ENCODE measurements around the gene NUBPL. TPM values are rescaled to one million over a fixed set of nuclear protein-coding genes. Genes with fewer than 3 reads are reported as not detected.
"Not testable (repeated sequence)": the region's sequence is repeated elsewhere in the genome, so short reads cannot be mapped to it uniquely, and the experiment has no call there.

The NUBPL gene
- total RNA-seq, 1 donor from 2014 or later, result 7.2 TPM

- DNase-seq (ENCODE audit: low read depth, low spot score), result no peak
Measured at GRCh38 chr14:31806249-31806648, 245.0 kb downstream of the NUBPL start.

DNA sequence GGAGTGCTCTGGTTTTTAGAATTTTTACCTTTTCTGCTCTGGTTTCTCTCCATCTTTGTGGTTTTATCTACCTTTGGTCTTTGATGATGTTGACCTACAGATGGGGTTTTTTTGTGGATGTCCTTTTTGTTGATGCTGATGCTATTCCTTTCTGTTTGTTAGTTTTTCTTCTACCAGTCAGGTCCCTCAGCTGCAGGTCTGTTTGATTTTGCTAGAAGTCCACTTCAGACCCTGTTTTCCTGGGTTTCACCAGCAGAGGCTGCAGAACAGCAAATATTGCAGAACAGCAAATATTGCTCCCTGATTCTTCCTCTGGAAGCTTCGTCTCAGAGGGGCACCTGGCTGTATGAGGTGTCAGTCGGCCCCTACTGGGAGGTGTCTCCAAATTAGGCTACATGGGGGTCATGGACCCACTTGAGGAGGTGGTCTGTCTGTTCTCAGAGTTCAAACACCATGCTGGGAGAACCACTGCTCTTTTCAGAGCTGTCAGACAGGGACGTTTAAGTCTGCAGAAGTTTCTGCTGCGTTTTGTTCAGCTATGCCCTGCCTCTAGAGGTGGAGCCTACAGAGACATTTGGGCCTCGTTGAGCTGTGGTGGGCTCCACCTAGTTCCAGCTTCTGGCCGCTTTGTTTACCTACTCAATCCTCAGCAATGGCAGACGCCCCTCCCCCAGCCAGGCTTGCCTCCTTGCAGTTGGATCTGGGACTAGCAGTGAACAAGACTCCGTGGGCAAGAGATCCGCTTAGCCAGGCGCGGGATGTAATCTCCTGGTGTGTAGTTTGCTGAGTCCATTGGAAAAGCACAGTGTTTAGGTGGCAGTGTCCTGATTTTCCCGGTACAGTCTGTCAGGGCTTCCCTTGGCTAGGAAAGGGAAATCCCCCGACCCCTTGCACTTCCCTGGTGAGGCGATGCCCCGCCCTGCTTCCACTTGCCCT, 250.8 kb downstream of the NUBPL start:
- not testable (repeated sequence) for DNase-seq (ENCODE audit: low read depth, low spot score)

DNA sequence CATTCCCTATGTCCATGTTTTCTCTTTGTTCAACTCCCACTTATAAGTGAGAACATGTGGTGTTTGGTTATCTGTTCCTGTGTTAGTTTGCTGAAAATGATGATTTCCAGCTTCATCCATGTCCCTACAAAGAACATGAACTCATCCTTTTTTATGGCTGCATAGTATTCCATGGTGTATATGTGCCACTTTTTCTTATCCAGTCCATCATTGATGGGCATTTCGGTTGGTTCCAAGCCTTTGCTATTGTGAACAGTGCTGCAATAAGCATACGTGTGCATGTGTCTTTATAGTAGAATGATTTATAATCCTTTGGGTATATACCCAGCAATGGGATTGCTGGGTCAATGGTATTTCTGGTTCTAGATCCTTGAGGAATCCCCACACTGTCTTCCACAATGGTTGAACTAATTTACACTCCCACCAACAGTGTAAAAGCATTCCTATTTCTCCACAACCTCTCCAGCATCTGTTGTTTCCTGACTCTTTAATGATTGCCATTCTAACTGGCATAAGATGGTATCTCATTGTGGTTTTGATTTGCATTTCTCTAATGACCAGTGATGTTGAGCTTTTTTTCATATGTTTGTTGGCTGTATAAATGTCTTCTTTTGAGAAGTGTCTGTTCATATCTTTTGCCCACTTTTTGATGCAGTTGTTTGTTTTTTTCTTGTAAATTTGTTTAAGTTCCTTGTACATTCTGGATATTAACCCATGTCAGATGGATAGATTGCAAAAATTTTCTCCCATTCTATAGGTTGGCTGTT, 252.7 kb downstream of the NUBPL start:
- DNase-seq (ENCODE audit: low read depth, low spot score), result not testable (repeated sequence)

DNA sequence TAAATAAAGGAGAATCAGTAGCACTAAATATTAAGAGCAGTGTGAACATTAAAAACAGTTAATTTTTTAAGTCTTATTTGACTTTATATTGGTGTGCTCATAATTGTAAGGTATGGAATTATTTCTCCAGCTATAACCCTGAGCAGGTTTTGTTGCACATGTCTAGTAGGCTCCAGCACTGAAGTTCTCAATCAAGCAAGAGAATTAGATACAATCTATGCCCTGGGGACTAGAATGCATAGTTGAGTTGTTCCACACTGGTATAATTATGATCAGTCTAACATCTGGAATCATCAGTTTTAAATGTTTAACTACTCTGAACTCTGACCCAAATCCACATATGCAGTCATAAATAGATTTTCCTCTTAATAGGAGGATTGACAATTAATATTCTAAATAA, 258.1 kb downstream of the NUBPL start:
- no peak for DNase-seq (ENCODE audit: low read depth, low spot score)

- DNase-seq (ENCODE audit: low read depth, low spot score), result no peak
Measured at GRCh38 chr14:31825459-31825858, 264.3 kb downstream of the NUBPL start.

DNA sequence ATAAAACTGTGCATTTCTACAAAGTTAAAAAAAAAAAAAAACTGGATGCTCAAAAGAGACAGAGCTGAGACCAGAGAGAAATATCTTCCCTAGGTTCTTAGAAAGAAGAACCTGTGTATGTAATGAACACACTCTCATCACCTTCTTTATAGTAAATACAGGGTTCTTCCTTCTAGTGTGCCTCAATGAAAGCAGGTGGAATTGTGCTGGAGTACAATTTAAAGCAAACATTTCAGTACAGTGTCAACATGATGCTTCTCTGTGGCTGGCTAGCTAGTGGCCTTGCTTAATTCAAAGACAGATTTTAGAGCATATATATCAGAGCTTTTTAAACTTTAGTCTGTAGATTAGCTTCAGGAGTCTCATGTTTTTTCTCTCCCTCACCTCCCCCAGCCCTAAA, 266.1 kb downstream of the NUBPL start:
- DNase-seq (ENCODE audit: low read depth, low spot score), result no peak

DNA sequence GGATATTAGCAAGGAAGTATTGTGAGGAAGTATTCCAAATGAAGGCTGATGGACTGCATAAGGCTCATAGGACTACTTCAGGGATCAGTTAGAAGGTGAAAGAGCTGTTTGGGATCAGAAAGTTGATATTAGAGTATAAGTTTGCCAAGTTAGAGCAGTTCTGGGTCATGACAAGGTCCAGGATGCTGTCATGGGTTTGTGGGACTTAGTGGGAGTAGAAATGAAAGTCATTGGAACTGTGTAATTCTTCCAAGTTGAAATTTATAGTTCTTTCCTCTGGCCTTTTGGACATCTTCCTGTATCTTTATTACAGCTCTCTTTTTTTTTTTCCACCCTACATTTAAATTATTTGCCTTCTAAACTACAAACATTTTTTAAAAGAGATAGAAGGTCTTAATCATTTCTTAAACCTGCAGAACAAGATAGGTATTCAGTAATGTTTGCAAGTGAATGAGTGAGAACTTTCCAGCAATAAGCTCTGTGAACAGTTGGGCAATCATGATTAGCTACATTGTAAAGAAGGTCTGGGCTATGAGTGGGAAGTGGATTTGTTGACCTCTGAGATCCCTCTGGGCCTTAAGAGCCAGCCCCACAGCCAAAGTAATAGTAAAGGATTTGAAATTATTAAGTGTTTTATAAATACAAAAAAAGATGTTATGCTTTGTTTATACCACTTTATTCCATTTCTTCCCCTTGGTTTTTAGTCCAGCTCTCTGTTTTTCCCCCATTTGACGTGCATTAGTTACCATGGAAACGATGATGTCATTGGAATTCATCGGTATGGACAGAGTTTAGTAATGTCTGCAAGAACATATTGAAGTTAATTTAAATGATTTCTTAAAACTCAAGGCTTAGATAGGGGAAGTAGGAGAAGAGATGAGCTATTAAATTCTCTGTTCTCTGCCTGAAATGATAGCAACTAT, 268.0 kb downstream of the NUBPL start:
- DNase-seq (ENCODE audit: low read depth, low spot score), result no peak

GRCh38 chr14:31834616-31835015, 273.4 kb downstream of the NUBPL start:
- DNase-seq (ENCODE audit: low read depth, low spot score), result peak; percentile 57

DNA sequence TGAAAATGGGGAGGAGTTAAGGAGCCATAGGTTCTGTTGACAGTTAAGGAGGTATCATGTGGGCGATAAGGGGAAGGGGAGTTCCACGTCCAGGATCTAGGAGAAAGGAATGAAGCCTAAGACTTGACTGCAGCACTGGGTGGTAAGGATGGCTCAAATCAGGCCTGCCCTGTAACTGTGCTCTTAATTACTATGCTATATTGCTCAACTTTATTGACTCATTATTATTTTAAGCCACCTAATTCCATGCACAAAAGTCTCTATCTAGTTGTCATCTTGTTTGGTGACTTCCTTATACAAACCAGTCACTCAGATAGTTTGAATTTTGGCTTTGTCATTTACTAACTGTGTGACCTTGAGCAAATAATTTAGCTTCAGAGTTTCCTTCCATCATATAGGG, 273.8 kb downstream of the NUBPL start:
- no peak for DNase-seq (ENCODE audit: low read depth, low spot score)

- DNase-seq (ENCODE audit: low read depth, low spot score), result no peak
Measured at GRCh38 chr14:31837031-31837430, 275.8 kb downstream of the NUBPL start.

- DNase-seq (ENCODE audit: low read depth, low spot score), result no peak
Measured at GRCh38 chr14:31842899-31843298, 281.7 kb downstream of the NUBPL start.

DNA sequence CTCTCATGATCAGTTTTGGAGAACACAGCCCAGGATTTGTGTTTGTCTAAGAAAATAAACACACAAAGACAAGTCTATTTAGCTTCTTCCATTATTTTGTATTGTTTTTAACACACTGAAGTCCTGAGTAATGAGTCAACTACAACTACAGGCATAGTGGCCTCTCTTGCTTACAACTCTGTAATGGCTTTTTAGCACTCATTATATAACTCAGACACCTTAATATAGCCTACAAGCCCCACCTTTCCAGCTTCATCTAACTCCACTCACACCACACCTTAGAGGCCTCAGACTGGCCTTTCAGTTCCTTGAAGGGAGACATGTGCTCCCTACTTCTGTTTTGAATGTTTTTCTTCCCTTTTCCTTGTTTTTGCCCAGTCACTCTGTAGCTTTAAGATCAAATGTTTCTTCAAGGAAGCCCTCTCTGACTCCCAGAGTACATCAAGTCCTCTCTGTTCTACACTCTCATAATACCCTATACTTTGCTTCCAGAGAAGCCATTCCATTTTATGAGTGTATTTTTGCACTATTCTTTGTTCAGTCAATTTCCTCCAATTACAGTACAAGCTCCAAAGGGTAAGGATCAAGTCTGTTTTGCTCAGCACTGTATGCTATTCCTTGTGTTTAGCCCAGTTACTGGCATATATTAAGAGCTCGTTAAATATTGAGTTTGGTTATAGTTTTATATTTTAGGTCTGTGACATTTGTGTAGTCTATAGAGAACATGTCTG, 282.3 kb downstream of the NUBPL start:
- DNase-seq (ENCODE audit: low read depth, low spot score), result no peak

- no peak for DNase-seq (ENCODE audit: low read depth, low spot score)
Measured at GRCh38 chr14:31854508-31855075, 293.4 kb downstream of the NUBPL start.

- no peak for DNase-seq (ENCODE audit: low read depth, low spot score)
Measured at GRCh38 chr14:31855262-31855661, 294.1 kb downstream of the NUBPL start.

GRCh38 chr14:31856003-31856402, 294.8 kb downstream of the NUBPL start:
- DNase-seq (ENCODE audit: low read depth, low spot score), result not testable (repeated sequence)

GRCh38 chr14:31858868-31859267, 297.7 kb downstream of the NUBPL start:
- DNase-seq (ENCODE audit: low read depth, low spot score), result no peak

DNA sequence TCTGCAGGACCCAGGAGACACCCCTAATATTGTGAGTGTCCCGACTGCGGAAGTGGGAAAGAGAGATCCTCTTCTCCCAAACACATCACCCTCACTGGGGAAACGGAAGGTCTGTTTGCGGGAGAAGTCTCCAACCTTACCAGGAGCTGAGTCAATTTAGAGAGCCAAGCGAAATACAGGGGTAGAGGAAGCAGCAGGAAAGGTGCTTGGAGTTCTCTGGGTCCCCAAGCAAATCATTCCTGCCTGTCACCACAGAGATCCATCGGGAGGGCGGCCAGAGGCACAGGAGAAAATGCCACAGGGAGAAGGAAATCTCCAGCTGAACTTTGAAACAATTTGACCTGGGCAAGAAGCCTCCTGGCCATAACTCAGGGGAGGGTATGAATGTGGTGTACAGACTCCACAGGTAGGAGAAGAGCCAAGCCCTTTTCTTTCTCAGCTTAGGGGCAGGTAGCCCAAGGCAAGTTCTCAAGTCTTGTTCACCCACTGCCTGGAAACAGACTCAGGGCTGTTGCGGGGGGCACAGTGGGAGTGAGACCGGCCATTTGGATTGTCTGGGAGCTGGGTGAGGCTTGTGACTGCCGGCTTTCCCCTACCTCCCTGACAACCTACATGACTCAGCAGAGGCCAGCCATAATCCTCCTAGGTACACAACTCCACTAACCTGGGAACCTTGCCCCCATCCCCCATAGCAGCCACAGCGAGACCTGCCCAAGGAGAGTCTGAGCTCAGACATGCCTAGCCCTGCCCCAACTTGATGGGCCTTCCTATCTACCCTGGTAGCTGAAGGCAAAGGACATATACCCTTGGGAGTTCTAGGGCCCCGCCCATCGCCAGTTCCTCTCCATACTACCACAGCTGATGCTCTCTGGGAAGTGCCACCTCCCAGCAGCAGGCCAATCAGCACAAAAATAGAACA, 304.0 kb downstream of the NUBPL start:
- no peak for DNase-seq (ENCODE audit: low read depth, low spot score)

GRCh38 chr14:31867570-31867969, 306.4 kb downstream of the NUBPL start:
- DNase-seq (ENCODE audit: low read depth, low spot score), result no peak

- not testable (repeated sequence) for DNase-seq (ENCODE audit: low read depth, low spot score)
Measured at GRCh38 chr14:31868096-31868495, 306.9 kb downstream of the NUBPL start.
